SK-N-MC (cell line): ENCODE results near the gene CHRNB2.

ENCODE experiments used
- DNase-seq: peaks from one replicate; pipeline ENCODE4 v3.0.0-alpha.2; 2011; ENCODE audit warnings: low read depth, low spot score
- H3K27ac ChIP-seq: fragments of 200-600 bp; sonication (generic); 2 replicates; pipeline ENCODE4 v1.5.1; 2016; ENCODE audit warnings: mixed run types
- H3K36me3 ChIP-seq: fragments of 200-600 bp; sonication (generic); 2 replicates; pipeline ENCODE4 v1.6.1; 2017; ENCODE audit warnings: antibody characterized with exemption, low read length, mixed read lengths; ENCODE audit not compliant: insufficient read depth
- H3K4me3 ChIP-seq: fragments of 200-600 bp; sonication (generic); 2 replicates; pipeline ENCODE4 v1.5.1; 2016
- H3K9ac ChIP-seq: fragments of 200-600 bp; sonication (generic); 2 replicates; pipeline ENCODE4 v1.8.0; 2017; ENCODE audit warnings: mixed run types, mixed read lengths; ENCODE audit not compliant: insufficient read length
- H3K9me3 ChIP-seq: fragments of 200-600 bp; sonication (generic); 2 replicates; pipeline ENCODE4 v1.6.1; 2017; ENCODE audit warnings: low read depth, mild to moderate bottlenecking, antibody characterized with exemption, low read length, moderate library complexity, mixed read lengths
- EZH2 ChIP-seq: fragments of 200-600 bp; sonication (generic); IDR thresholded peaks from one replicate; pipeline ENCODE4 v1.6.1; 2017; ENCODE audit warnings: antibody characterized with exemption
- FOXP2 ChIP-seq: optimal IDR thresholded peaks from 2 replicates; pipeline ENCODE3; 2011; ENCODE audit warnings: mild to moderate bottlenecking, moderate library complexity; ENCODE audit not compliant: insufficient read depth; ENCODE audit errors: extremely low read length, control extremely low read depth
- POLR2AphosphoS5 ChIP-seq: IDR thresholded peaks from 2 replicates; pipeline ENCODE4 v1.6.1; 2012; ENCODE audit warnings: mild to moderate bottlenecking, low read depth, low read length, borderline replicate concordance

CHRNB2 gene

GRCh38 chr1:154616659-154617345 lies 49.2 kb downstream of the CHRNB2 start:
- no peak for DNase-seq
- Histone ChIP-seq H3K4me3 (no peak overlapping the region), H3K36me3 (peaks cover 9% of the 10 kb centered on the region), H3K27ac (no peak overlapping the region), H3K9ac (no peak overlapping the region), H3K9me3 (no peaks in the 10 kb centered on the region)
- TF ChIP-seq POLR2AphosphoS5 (no peak), FOXP2 (no peak), EZH2 (no peak)

- Histone ChIP-seq H3K27ac (no peak overlapping the region), H3K9ac (no peak overlapping the region), H3K36me3 (peaks cover 16% of the 10 kb centered on the region), H3K4me3 (no peak overlapping the region), H3K9me3 (no peaks in the 10 kb centered on the region)
- TF ChIP-seq FOXP2: no peak
- TF ChIP-seq EZH2: no peak
- no peak for TF ChIP-seq POLR2AphosphoS5
- DNase-seq: no peak
Measured at GRCh38 chr1:154619181-154619948, 51.8 kb downstream of the CHRNB2 start.

DNA sequence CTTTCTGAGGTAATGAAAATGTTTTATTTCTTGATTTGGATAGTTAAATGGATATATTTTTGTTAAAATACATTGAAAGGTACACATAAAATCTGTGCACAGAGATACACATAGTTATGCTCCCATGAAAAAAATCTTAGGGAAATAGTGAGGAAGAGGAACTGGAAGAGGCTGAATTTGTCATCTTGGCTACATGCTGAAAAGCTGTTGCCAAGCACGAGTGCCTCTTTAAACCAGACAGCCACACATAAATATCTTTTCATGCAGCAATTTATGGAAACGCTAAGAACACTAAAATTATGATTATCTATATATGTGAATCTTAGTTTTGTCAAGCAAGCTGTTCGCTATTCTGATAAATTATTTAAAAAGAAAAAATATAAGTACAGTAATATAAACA lies 53.2 kb downstream of the CHRNB2 start:
- Histone ChIP-seq H3K9ac (no peak overlapping the region), H3K4me3 (no peak overlapping the region), H3K36me3 (peaks cover 26% of the 10 kb centered on the region), H3K9me3 (no peaks in the 10 kb centered on the region), H3K27ac (no peak overlapping the region)
- DNase-seq: no peak
- no peak for TF ChIP-seq EZH2
- no peak for TF ChIP-seq FOXP2
- no peak for TF ChIP-seq POLR2AphosphoS5

GRCh38 chr1:154621875-154622274 lies 54.3 kb downstream of the CHRNB2 start:
- Histone ChIP-seq H3K4me3 (no peak overlapping the region), H3K27ac (no peak overlapping the region), H3K36me3 (peaks cover 26% of the 10 kb centered on the region), H3K9ac (peak overlapping the region; percentile 4), H3K9me3 (no peaks in the 10 kb centered on the region)
- no peak for DNase-seq
- no peak for TF ChIP-seq FOXP2
- no peak for TF ChIP-seq POLR2AphosphoS5
- TF ChIP-seq EZH2: no peak

- Histone ChIP-seq H3K9me3 (no peaks in the 10 kb centered on the region), H3K36me3 (peaks cover 26% of the 10 kb centered on the region), H3K27ac (no peak overlapping the region), H3K4me3 (no peak overlapping the region), H3K9ac (no peak overlapping the region)
- TF ChIP-seq FOXP2: no peak
- no peak for TF ChIP-seq EZH2
- TF ChIP-seq POLR2AphosphoS5: no peak
- no peak for DNase-seq
Measured at GRCh38 chr1:154622503-154623039, 55.0 kb downstream of the CHRNB2 start.

DNA sequence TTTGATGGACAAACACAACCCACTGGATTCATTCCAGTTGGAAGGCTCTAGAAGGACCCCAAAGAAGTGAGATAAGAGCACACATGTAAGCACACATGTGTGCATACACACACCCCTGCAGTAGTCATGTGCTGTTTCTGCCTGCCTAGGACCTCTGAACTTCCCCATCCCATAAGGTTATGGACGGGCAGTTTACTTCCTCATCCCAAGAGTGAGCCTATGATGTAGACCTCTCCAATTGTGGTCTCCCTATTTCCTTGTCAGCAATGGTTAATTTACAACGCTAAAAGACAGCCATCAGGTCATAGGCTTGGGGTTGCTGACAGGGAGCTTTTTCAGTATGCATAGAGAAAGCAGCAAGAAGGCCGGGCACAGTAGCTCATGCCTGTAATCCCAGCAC lies 55.8 kb downstream of the CHRNB2 start:
- TF ChIP-seq FOXP2 (no peak), EZH2 (no peak), POLR2AphosphoS5 (no peak)
- H3K27ac ChIP-seq: no peak overlapping the region
- no peaks in the 10 kb centered on the region for H3K9me3 ChIP-seq
- DNase-seq: no peak
- H3K9ac ChIP-seq: no peak overlapping the region
- peaks cover 24% of the 10 kb centered on the region for H3K36me3 ChIP-seq
- H3K4me3 ChIP-seq: no peak overlapping the region

GRCh38 chr1:154624746-154625643 lies 57.4 kb downstream of the CHRNB2 start:
- no peak for DNase-seq
- H3K27ac ChIP-seq: no peak overlapping the region
- no peak overlapping the region for H3K9ac ChIP-seq
- H3K4me3 ChIP-seq: no peak overlapping the region
- H3K9me3 ChIP-seq: no peaks in the 10 kb centered on the region; the same call in 1 of the 2 replicates
- TF ChIP-seq FOXP2: no peak
- no peak for TF ChIP-seq POLR2AphosphoS5
- TF ChIP-seq EZH2: no peak
- peaks cover 17% of the 10 kb centered on the region for H3K36me3 ChIP-seq
